ENCODE data around the gene LRG1.

GRCh38 chr19:4515732-4516131, 24.1 kb downstream of the LRG1 start:
- TF ChIP-seq CTCF (IDR thresholded peaks at IDR 0.05; ENCODE audit: poor library complexity) (no peak), EZH2phosphoT487 (IDR thresholded peaks at IDR 0.05; ENCODE audit: low read depth, severe bottlenecking, unreplicated experiment) (no peak), EZH2 (IDR thresholded peaks at IDR 0.05; ENCODE audit: borderline replicate concordance) (no peak)

Measured in hepatocyte (in vitro differentiated cells).